Measurements from ENCODE around the gene RIPOR3. TPM values are rescaled to one million over a fixed set of nuclear protein-coding genes. Genes with fewer than 3 reads are reported as not detected.

Gene RIPOR3
- total and polyA plus RNA-seq, 9 of the 15 experiments (the other 6 are each of a cell fraction or from before 2014, with no cell fraction given) = 3.3 to 62.7 (median 21.4) TPM

GRCh38 chr20:50673466-50674137 lies 17.7 kb downstream of the RIPOR3 start (continued):
- TF ChIP-seq NFIX (CRISPR knock-in tag; IDR thresholded peaks at IDR 0.05; ENCODE audit: low read depth) (no peak), E2F1 (CRISPR knock-in tag; IDR thresholded peaks at IDR 0.05) (no peak), TCFL5 (CRISPR knock-in tag; conservative IDR thresholded peaks at IDR 0.05) (no peak), POLR2AphosphoS5 (IDR thresholded peaks at IDR 0.05; ENCODE audit: control insufficient read depth, insufficient read depth, low read depth, low read length) (no peak), MEIS2 (IDR thresholded peaks at IDR 0.05; ENCODE audit: partially characterized antibody) (peak; percentile 97), ZNF707 (CRISPR knock-in tag; conservative IDR thresholded peaks at IDR 0.05) (no peak), HES1 (IDR thresholded peaks at IDR 0.05; ENCODE audit: low read depth) (no peak), TAF7 (tag; IDR thresholded peaks at IDR 0.05) (no peak), MAZ (CRISPR knock-in tag; conservative IDR thresholded peaks at IDR 0.05 in 1 of 2, IDR thresholded peaks at IDR 0.05 in 1 of 2) (no peak), PTTG1 (tag; IDR thresholded peaks at IDR 0.05; ENCODE audit: low read depth) (no peak), KLF16 (IDR thresholded peaks at IDR 0.05) (no peak), PRMT5 (CRISPR knock-in tag; IDR thresholded peaks at IDR 0.05) (no peak), ZNF512 (tag; IDR thresholded peaks at IDR 0.05) (no peak), UBTF (IDR thresholded peaks at IDR 0.05; ENCODE audit: borderline replicate concordance in 1 of 2, low read depth in 2 of 2, low read length in 2 of 2) (no peak), RFX7 (CRISPR knock-in tag; IDR thresholded peaks at IDR 0.05) (no peak), MCM5 (IDR thresholded peaks at IDR 0.05; ENCODE audit: low read depth) (no peak), DPF2 (IDR thresholded peaks at IDR 0.05) (no peak), ZNF695 (CRISPR knock-in tag; IDR thresholded peaks at IDR 0.05) (no peak), NRF1 (conservative IDR thresholded peaks at IDR 0.05 in 1 of 2, IDR thresholded peaks at IDR 0.05 in 1 of 2) (no peak; a peak in 1 of 4 replicates), KAT7 (CRISPR knock-in tag; IDR thresholded peaks at IDR 0.05; ENCODE audit: borderline replicate concordance) (no peak), ZBTB34 (CRISPR knock-in tag; IDR thresholded peaks at IDR 0.05) (no peak)

Data from K562 (cell line).